Mesendoderm (in vitro differentiated cells): Measurements from ENCODE around the gene GPATCH2.
A peak's percentile ranks its signal among the peaks of the same experiment; 100 is the strongest.

ENCODE experiments used
- DNase-seq: peaks from one replicate; pipeline ENCODE4 v3.0.0; 2013
- H2AK5ac ChIP-seq: 2 replicates; pipeline ENCODE4 v1.6.1; 2013; ENCODE audit warnings: low read length, inconsistent platforms
- H2BK120ac ChIP-seq: 2 replicates; pipeline ENCODE4 v1.6.1; 2013; ENCODE audit warnings: low read depth, mild to moderate bottlenecking, low read length, moderate library complexity, mixed read lengths
- H2BK15ac ChIP-seq: replicated peaks from 2 replicates; pipeline ENCODE4 v1.6.1; 2013; ENCODE audit warnings: low read depth, mild to moderate bottlenecking, moderate library complexity
- H2BK5ac ChIP-seq: 2 replicates; pipeline ENCODE4 v1.6.1; 2013; ENCODE audit warnings: low read length, inconsistent platforms
- H3K18ac ChIP-seq: 2 replicates; pipeline ENCODE4 v1.6.1; 2013; ENCODE audit warnings: mild to moderate bottlenecking, low read length, mixed read lengths
- H3K23ac ChIP-seq: one replicate; pipeline ENCODE4 v1.6.1; 2013; ENCODE audit warnings: low read length
- H3K27ac ChIP-seq: 2 replicates; pipeline ENCODE4 v1.5.1; 2013; ENCODE audit warnings: low read depth, mild to moderate bottlenecking, inconsistent platforms, low read length, moderate library complexity
- H3K27me3 ChIP-seq: 2 replicates; pipeline ENCODE4 v1.6.1; 2013; ENCODE audit warnings: low read length, control low read depth, mild to moderate bottlenecking, inconsistent platforms; ENCODE audit not compliant: insufficient read depth, poor library complexity
- H3K36me3 ChIP-seq: 2 replicates; pipeline ENCODE4 v1.6.1; 2013; ENCODE audit warnings: low read length, inconsistent platforms; ENCODE audit not compliant: control insufficient read depth, insufficient read depth
- H3K4ac ChIP-seq: one replicate; pipeline ENCODE4 v1.6.1; 2013; ENCODE audit warnings: low read depth, mild to moderate bottlenecking, low read length, moderate library complexity
- H3K4me1 ChIP-seq: 2 replicates; pipeline ENCODE4 v1.6.1; 2013; ENCODE audit warnings: low read depth, low read length, inconsistent platforms; ENCODE audit not compliant: control insufficient read depth
- H3K4me2 ChIP-seq: 2 replicates; pipeline ENCODE4 v1.6.1; 2013; ENCODE audit warnings: low read length
- H3K4me3 ChIP-seq: 2 replicates; pipeline ENCODE4 v1.5.1; 2013; ENCODE audit warnings: mild to moderate bottlenecking, low read length
- H3K56ac ChIP-seq: one replicate; pipeline ENCODE4 v1.6.1; 2013; ENCODE audit warnings: low read length
- H3K79me1 ChIP-seq: 2 replicates; pipeline ENCODE4 v1.6.1; 2013; ENCODE audit warnings: low read length, inconsistent platforms
- H3K79me2 ChIP-seq: 2 replicates; pipeline ENCODE4 v1.6.1; 2013; ENCODE audit warnings: mild to moderate bottlenecking, low read length; ENCODE audit not compliant: control insufficient read depth, insufficient read depth
- H3K9ac ChIP-seq: 2 replicates; pipeline ENCODE4 v1.6.1; 2013; ENCODE audit warnings: low read length, inconsistent platforms
- H4K5ac ChIP-seq: one replicate; pipeline ENCODE4 v1.6.1; 2013; ENCODE audit warnings: low read length
- H4K8ac ChIP-seq: one replicate; pipeline ENCODE4 v1.6.1; 2013; ENCODE audit warnings: low read depth, mild to moderate bottlenecking, control low read depth, low read length, moderate library complexity
- WGBS: extraction: QIAGEN DNeasy Blood & Tissue Kit; methylation state at CpG from one replicate; pipeline ENCODE4 v1.1.7; 2013; ENCODE audit warnings: low lambda C conversion rate, missing lambda C conversion rate; ENCODE audit not compliant: insufficient coverage; ENCODE audit errors: extremely low coverage; 5-methylcytosine and 5-hydroxymethylcytosine counted together

The GPATCH2 gene

GRCh38 chr1:217574265-217574949 is 56.5 kb downstream of the GPATCH2 start:
- no peak overlapping the region for H3K18ac ChIP-seq
- no peak overlapping the region for H3K56ac ChIP-seq
- no peak overlapping the region for H4K8ac ChIP-seq
- no peaks in the 10 kb centered on the region for H3K79me2 ChIP-seq
- no peak overlapping the region for H3K4me3 ChIP-seq
- H3K27me3 ChIP-seq = no peaks in the 10 kb centered on the region
- no peak overlapping the region for H2BK5ac ChIP-seq
- WGBS = no CpG with 5 or more reads among the region's 6 CpGs
- DNase-seq = no peak
- H3K4me1 ChIP-seq = no peaks in the 10 kb centered on the region
- H3K9ac ChIP-seq = no peak overlapping the region
- no peak overlapping the region for H2BK15ac ChIP-seq
- no peak overlapping the region for H3K4me2 ChIP-seq
- H3K4ac ChIP-seq = no peak overlapping the region
- no peak overlapping the region for H4K5ac ChIP-seq
- no peaks in the 10 kb centered on the region for H3K36me3 ChIP-seq
- no peak overlapping the region for H2BK120ac ChIP-seq
- no peak overlapping the region for H3K27ac ChIP-seq
- H3K23ac ChIP-seq = no peak overlapping the region
- H2AK5ac ChIP-seq = no peak overlapping the region
- no peaks in the 10 kb centered on the region for H3K79me1 ChIP-seq

- Histone ChIP-seq H3K9ac (no peak overlapping the region), H2BK5ac (no peak overlapping the region), H3K23ac (no peak overlapping the region), H4K5ac (no peak overlapping the region), H2AK5ac (no peak overlapping the region), H2BK15ac (no peak overlapping the region), H3K4me1 (no peaks in the 10 kb centered on the region), H2BK120ac (no peak overlapping the region), H3K27me3 (no peaks in the 10 kb centered on the region), H3K36me3 (no peaks in the 10 kb centered on the region), H3K4me3 (no peak overlapping the region), H3K18ac (no peak overlapping the region), H4K8ac (no peak overlapping the region), H3K4ac (no peak overlapping the region), H3K27ac (no peak overlapping the region), H3K79me2 (no peaks in the 10 kb centered on the region), H3K56ac (no peak overlapping the region), H3K79me1 (no peaks in the 10 kb centered on the region), H3K4me2 (no peak overlapping the region)
- DNase-seq = no peak
- no CpG with 5 or more reads among the region's 2 CpGs for WGBS
Measured at GRCh38 chr1:217569021-217569420, 61.9 kb downstream of the GPATCH2 start.

- Histone ChIP-seq H3K4me2 (no peak overlapping the region), H3K4me1 (no peaks in the 10 kb centered on the region), H2BK5ac (no peak overlapping the region), H2BK15ac (no peak overlapping the region), H3K4ac (no peak overlapping the region), H3K27ac (no peak overlapping the region), H4K5ac (no peak overlapping the region), H3K79me2 (no peaks in the 10 kb centered on the region), H2AK5ac (no peak overlapping the region), H3K27me3 (no peaks in the 10 kb centered on the region), H3K23ac (no peak overlapping the region), H4K8ac (no peak overlapping the region), H3K18ac (no peak overlapping the region), H3K36me3 (no peaks in the 10 kb centered on the region), H3K4me3 (no peak overlapping the region), H3K56ac (no peak overlapping the region), H3K9ac (no peak overlapping the region), H2BK120ac (no peak overlapping the region), H3K79me1 (no peaks in the 10 kb centered on the region)
- no peak for DNase-seq
- WGBS = no CpG with 5 or more reads among the region's 4 CpGs
Measured at GRCh38 chr1:217568200-217568599, 62.7 kb downstream of the GPATCH2 start.

GRCh38 chr1:217564833-217565232 is 66.1 kb downstream of the GPATCH2 start:
- H3K4me2 ChIP-seq = no peak overlapping the region
- no peak overlapping the region for H2BK5ac ChIP-seq
- no peak overlapping the region for H3K23ac ChIP-seq
- no peak overlapping the region for H3K56ac ChIP-seq
- no peaks in the 10 kb centered on the region for H3K27me3 ChIP-seq
- no peaks in the 10 kb centered on the region for H3K79me1 ChIP-seq
- no peak overlapping the region for H3K4ac ChIP-seq
- H3K4me3 ChIP-seq = no peak overlapping the region
- no CpG with 5 or more reads among the region's 3 CpGs for WGBS
- H3K36me3 ChIP-seq = no peaks in the 10 kb centered on the region
- no peak overlapping the region for H2BK120ac ChIP-seq
- H4K5ac ChIP-seq = no peak overlapping the region
- no peak overlapping the region for H2BK15ac ChIP-seq
- no peaks in the 10 kb centered on the region for H3K79me2 ChIP-seq
- no peak for DNase-seq
- no peak overlapping the region for H3K27ac ChIP-seq
- H2AK5ac ChIP-seq = no peak overlapping the region
- no peak overlapping the region for H3K9ac ChIP-seq
- H3K18ac ChIP-seq = no peak overlapping the region
- H4K8ac ChIP-seq = no peak overlapping the region
- H3K4me1 ChIP-seq = no peaks in the 10 kb centered on the region

GRCh38 chr1:217564207-217564606 is 66.7 kb downstream of the GPATCH2 start:
- DNase-seq = peak; percentile 25
- H3K79me1 ChIP-seq = no peaks in the 10 kb centered on the region
- no peak overlapping the region for H2BK5ac ChIP-seq
- H4K8ac ChIP-seq = no peak overlapping the region
- H2BK120ac ChIP-seq = no peak overlapping the region
- H3K4me1 ChIP-seq = no peaks in the 10 kb centered on the region
- no peak overlapping the region for H2BK15ac ChIP-seq
- H3K27me3 ChIP-seq = no peaks in the 10 kb centered on the region
- H3K36me3 ChIP-seq = no peaks in the 10 kb centered on the region
- no peak overlapping the region for H3K4me2 ChIP-seq
- no peak overlapping the region for H3K9ac ChIP-seq
- H3K18ac ChIP-seq = no peak overlapping the region
- H4K5ac ChIP-seq = no peak overlapping the region
- H3K56ac ChIP-seq = no peak overlapping the region
- no peak overlapping the region for H3K27ac ChIP-seq
- no peak overlapping the region for H3K4me3 ChIP-seq
- H3K23ac ChIP-seq = no peak overlapping the region
- no CpG with 5 or more reads among the region's 6 CpGs for WGBS
- H3K79me2 ChIP-seq = no peaks in the 10 kb centered on the region
- H3K4ac ChIP-seq = no peak overlapping the region
- H2AK5ac ChIP-seq = no peak overlapping the region

- Histone ChIP-seq H3K4me2 (no peak overlapping the region), H3K9ac (no peak overlapping the region), H2BK15ac (no peak overlapping the region), H3K4me1 (no peaks in the 10 kb centered on the region), H2AK5ac (no peak overlapping the region), H2BK120ac (no peak overlapping the region), H3K23ac (no peak overlapping the region), H3K56ac (no peak overlapping the region), H3K79me2 (no peaks in the 10 kb centered on the region), H4K5ac (no peak overlapping the region), H3K79me1 (no peaks in the 10 kb centered on the region), H3K4ac (no peak overlapping the region), H3K27ac (no peak overlapping the region), H4K8ac (no peak overlapping the region), H2BK5ac (no peak overlapping the region), H3K18ac (no peak overlapping the region), H3K27me3 (no peaks in the 10 kb centered on the region), H3K36me3 (no peaks in the 10 kb centered on the region), H3K4me3 (no peak overlapping the region)
- DNase-seq = no peak
Measured at GRCh38 chr1:217563179-217563578, 67.7 kb downstream of the GPATCH2 start.
